ENCODE data around the gene PLCB4.

DNA sequence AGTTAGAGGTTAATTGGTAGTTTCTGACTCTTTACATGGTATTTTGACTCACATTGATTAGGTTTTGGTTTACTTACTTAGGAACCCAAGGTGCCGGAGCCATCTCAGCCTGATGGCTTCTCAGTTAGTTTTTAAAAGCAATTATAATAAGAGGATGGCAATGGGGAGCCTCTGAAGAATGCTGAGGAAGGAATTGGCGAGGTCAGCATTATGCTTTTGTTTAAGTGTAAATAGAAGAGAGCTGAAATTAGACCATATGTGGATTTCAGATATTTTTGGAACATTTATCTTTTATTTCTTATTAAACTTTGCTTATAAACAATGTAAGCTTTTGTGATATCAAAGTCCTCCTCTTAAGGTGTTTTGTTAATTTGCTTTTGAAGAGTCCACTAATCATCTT lies 77.8 kb downstream of the PLCB4 start:
- TF ChIP-seq, protein P1, sequence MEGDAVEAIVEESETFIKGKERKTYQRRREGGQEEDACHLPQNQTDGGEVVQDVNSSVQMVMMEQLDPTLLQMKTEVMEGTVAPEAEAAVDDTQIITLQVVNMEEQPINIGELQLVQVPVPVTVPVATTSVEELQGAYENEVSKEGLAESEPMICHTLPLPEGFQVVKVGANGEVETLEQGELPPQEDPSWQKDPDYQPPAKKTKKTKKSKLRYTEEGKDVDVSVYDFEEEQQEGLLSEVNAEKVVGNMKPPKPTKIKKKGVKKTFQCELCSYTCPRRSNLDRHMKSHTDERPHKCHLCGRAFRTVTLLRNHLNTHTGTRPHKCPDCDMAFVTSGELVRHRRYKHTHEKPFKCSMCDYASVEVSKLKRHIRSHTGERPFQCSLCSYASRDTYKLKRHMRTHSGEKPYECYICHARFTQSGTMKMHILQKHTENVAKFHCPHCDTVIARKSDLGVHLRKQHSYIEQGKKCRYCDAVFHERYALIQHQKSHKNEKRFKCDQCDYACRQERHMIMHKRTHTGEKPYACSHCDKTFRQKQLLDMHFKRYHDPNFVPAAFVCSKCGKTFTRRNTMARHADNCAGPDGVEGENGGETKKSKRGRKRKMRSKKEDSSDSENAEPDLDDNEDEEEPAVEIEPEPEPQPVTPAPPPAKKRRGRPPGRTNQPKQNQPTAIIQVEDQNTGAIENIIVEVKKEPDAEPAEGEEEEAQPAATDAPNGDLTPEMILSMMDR (conservative IDR thresholded peaks at IDR 0.05; ENCODE audit: low read depth in 2 of 2) = no peak
- TF ChIP-seq EZH2 (IDR thresholded peaks at IDR 0.05; ENCODE audit: low read depth, unreplicated experiment) = no peak
- TF ChIP-seq POLR2AphosphoS5 (IDR thresholded peaks at IDR 0.05; ENCODE audit: low read depth) = no peak
- TF ChIP-seq EZH2phosphoT487 (IDR thresholded peaks at IDR 0.05; ENCODE audit: unreplicated experiment) = no peak
- no peak for TF ChIP-seq CREB1 (CRISPR knock-in tag; IDR thresholded peaks at IDR 0.05; ENCODE audit: low read depth)
- no peak for TF ChIP-seq REST (IDR thresholded peaks at IDR 0.05; ENCODE audit: unreplicated experiment)
- TF ChIP-seq ETS1 (IDR thresholded peaks at IDR 0.05) = no peak
- TF ChIP-seq ZNF114 (CRISPR knock-in tag; IDR thresholded peaks at IDR 0.05) = no peak

All from GM23338 (cell line).